Erythroblast (primary cell): ENCODE data around the gene ITPKB.

ENCODE experiments used
- GATA1 ChIP-seq: IDR thresholded peaks from 2 replicates; pipeline ENCODE4 v1.6.1; 2011; ENCODE audit warnings: low read depth, mild to moderate bottlenecking, control low read depth, low read length, moderate library complexity
- POLR2A ChIP-seq: IDR thresholded peaks from 2 replicates; pipeline ENCODE4 v1.6.1; 2011; ENCODE audit warnings: mild to moderate bottlenecking, low read length

- TF ChIP-seq POLR2A, result no peak
- no peak for TF ChIP-seq GATA1
Observed at GRCh38 chr1:226628612-226629155, 110.4 kb downstream of the ITPKB start.
